NCI-H1092 (cell line): ENCODE data around the gene BST1.
"Not testable (repeated sequence)": the region's sequence is repeated elsewhere in the genome, so short reads cannot be mapped to it uniquely, and the experiment has no call there.

Experiments
- DNase-seq: peaks from one replicate; lab custom pipeline; 2025; lab: John Stamatoyannopoulos, UW

BST1 gene

GRCh38 chr4:15711762-15712161 lies 8.9 kb downstream of the BST1 start:
- DNase-seq = no peak

GRCh38 chr4:15712214-15712613 lies 9.3 kb downstream of the BST1 start:
- no peak for DNase-seq

GRCh38 chr4:15714141-15714540 lies 11.3 kb downstream of the BST1 start:
- DNase-seq = no peak

GRCh38 chr4:15714646-15715435 lies 12.0 kb downstream of the BST1 start:
- DNase-seq = no peak

- no peak for DNase-seq
These were observed 13.2 kb downstream of the BST1 start for GRCh38 chr4:15716115-15716514.

- DNase-seq = no peak
These were observed 14.2 kb downstream of the BST1 start for GRCh38 chr4:15717086-15717485.

GRCh38 chr4:15717657-15718416 lies 15.0 kb downstream of the BST1 start:
- DNase-seq = no peak

GRCh38 chr4:15718465-15718864 lies 15.6 kb downstream of the BST1 start:
- DNase-seq = no peak

- DNase-seq = no peak
These were observed 16.1 kb downstream of the BST1 start for GRCh38 chr4:15718959-15719358.

- no peak for DNase-seq
These were observed 16.6 kb downstream of the BST1 start for GRCh38 chr4:15719506-15719905.

- DNase-seq = no peak
These were observed 18.0 kb downstream of the BST1 start for GRCh38 chr4:15720851-15721250.

GRCh38 chr4:15725608-15726007 lies 22.7 kb downstream of the BST1 start:
- no peak for DNase-seq

GRCh38 chr4:15729910-15730533 lies 27.2 kb downstream of the BST1 start:
- DNase-seq = peak; percentile 4

GRCh38 chr4:15733061-15733460 lies 30.2 kb downstream of the BST1 start:
- not testable (repeated sequence) for DNase-seq

GRCh38 chr4:15735536-15735935 lies 32.7 kb downstream of the BST1 start:
- DNase-seq = no peak

GRCh38 chr4:15736514-15737050 lies 33.7 kb downstream of the BST1 start:
- no peak for DNase-seq

GRCh38 chr4:15737255-15737654 lies 34.4 kb downstream of the BST1 start:
- DNase-seq = no peak

- DNase-seq = no peak
These were observed 36.0 kb downstream of the BST1 start for GRCh38 chr4:15738877-15739276.

GRCh38 chr4:15740764-15741404 lies 38.0 kb downstream of the BST1 start:
- DNase-seq = no peak

GRCh38 chr4:15742083-15742582 lies 39.3 kb downstream of the BST1 start:
- no peak for DNase-seq

GRCh38 chr4:15742637-15743036 lies 39.8 kb downstream of the BST1 start:
- no peak for DNase-seq

- DNase-seq = no peak
These were observed 41.2 kb downstream of the BST1 start for GRCh38 chr4:15744016-15744545.
